ENCODE results near the gene STOX2.

The STOX2 gene

GRCh38 chr4:183905081-183905592 lies at the start of gene STOX2:
Gene STOX2 (plus strand): TSS chr4:183905307. CDS start chr4:183906791, 1,484 bp downstream.
- no peak for DNase-seq (ENCODE audit: low read depth in 2 of 2)

DNA sequence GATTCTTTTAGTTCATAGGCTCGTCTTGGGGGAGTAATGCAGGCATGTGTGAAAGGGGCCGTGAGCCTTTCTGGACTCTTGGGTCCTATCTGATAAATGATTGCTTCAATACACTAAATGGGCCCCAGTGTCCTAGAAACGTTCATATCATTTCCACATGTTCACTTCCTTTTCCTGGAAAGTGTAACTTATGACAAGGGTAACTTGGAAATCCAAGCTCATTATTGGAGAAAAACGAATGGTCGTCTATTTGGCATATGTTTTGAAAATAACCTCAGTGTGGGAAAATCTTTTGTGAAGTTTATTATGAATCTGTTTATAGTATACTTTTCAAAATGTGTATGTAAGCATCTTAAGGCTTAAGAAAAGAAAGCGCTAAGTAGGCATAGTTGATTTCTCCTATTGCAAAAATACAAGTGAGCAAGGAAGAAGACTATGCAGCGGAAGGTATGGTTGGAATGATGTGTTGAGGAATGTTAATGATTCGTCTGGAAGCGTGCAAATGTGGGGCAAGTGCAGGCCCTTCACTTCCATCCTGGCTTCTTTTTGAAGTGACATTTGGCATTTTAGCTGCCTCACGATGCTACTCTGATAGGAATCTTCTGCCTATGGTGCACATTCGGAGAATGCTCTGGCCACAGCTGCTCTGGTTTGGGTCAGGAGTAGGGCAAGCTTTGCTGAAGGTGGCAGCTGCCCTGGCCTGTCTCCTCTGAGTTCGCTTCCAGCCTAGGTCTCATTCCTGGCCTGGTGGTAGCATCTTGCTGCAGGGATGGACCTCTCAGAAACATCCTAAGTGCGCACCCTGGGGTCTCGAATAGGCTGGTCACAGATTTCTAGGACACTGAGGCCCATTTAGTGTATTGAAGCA lies 49.5 kb upstream of the STOX2 start:
- DNase-seq (ENCODE audit: low read depth in 2 of 2) = no peak

DNA sequence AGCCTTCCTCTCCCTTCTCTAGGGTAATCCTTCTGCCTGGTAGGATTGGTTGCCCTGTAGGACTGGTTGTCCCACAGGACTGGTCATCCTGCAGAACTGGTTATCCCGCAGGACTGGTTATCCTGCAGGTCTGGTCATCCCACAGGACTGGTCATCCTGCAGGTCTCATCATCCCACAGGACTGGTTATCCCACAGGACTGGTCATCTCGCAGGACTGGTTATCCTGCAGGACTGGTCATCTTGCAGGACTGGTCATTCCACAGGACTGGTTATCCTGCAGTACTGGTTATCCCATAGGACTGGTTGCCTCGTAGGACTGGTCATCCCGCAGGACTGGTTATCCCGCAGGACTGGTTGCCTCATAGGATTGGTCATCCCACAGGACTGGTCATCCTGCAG lies 48.1 kb upstream of the STOX2 start:
- DNase-seq (ENCODE audit: low read depth in 2 of 2) = no peak

GRCh38 chr4:183858011-183858615 lies 47.0 kb upstream of the STOX2 start:
- no peak for DNase-seq (ENCODE audit: low read depth in 2 of 2)

- DNase-seq (ENCODE audit: low read depth in 2 of 2) = no peak
These were observed 45.0 kb upstream of the STOX2 start for GRCh38 chr4:183860119-183860518.

GRCh38 chr4:183860731-183861130 lies 44.4 kb upstream of the STOX2 start:
- DNase-seq (ENCODE audit: low read depth in 2 of 2) = no peak

GRCh38 chr4:183861426-183861825 lies 43.7 kb upstream of the STOX2 start:
- no peak for DNase-seq (ENCODE audit: low read depth in 2 of 2)

DNA sequence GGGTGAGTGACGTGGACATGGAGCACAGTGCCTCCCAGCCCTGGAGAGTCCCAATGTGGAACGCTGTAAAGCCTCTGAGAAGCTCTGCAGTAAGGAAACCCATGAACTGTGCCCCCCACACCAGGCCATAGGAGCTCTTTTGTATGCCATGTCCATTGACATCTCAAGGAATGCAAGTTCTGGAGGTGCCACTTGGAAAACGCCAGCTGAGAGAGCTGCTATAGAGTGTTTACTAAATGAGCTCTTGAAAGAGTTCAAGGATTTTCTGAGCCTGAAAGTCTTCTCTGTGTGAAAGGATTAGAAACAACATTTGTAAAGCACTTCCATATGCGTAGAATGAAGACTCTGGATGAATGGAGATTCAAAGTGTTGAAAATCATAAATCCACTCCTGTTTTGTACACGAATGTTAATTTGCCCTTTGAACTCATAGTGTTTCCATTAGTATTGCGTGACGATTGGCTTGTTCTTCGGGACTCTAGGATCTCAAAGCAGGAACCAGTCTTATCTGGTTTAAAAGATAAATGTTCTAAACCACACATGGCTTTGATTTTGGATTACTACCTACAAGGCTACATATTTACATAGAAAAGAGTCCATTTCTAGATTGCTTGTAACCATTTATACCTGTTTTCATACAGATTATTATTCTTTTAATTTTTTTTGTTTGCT lies 41.8 kb upstream of the STOX2 start:
- no peak for DNase-seq (ENCODE audit: low read depth in 2 of 2)

DNA sequence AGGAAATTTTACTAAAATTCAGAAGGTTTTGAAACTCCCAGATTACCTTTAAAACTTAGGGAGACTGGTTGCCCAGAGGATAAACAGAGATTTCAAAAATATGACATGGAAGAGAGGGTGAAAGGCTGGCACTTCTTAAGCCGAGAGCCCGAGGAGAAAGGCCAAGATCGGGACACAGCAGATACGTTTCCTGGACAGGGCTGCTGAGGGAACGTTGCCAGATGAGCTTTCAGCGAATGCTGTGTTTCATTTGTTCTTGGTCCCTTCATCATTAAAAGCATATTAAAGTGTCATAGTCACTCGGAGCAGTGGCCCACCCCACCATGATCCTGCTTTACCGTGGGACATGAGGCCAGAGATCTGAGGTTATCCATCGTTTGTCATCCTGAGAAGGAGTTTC lies 37.9 kb upstream of the STOX2 start:
- no peak for DNase-seq (ENCODE audit: low read depth in 2 of 2)

DNA sequence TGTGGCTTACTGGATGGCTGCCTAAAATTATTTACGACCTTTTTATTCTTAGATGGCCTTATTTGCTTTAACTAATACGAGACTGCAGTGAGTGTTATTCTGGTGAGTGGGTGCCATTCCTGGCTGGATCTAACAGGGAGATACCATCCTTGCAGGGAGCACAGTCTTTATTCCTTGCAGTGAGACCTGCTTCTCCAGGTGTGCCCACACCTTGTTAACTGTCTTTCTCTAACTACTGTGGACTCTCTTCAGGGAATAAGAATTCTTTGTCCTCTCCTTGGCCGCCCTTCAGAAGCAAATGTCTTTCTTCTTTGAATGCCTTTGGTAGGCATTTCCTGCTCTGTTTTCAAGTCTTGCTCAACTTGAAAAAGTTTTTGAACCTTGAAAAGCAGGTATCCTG lies 34.1 kb upstream of the STOX2 start:
- no peak for DNase-seq (ENCODE audit: low read depth in 2 of 2)

DNA sequence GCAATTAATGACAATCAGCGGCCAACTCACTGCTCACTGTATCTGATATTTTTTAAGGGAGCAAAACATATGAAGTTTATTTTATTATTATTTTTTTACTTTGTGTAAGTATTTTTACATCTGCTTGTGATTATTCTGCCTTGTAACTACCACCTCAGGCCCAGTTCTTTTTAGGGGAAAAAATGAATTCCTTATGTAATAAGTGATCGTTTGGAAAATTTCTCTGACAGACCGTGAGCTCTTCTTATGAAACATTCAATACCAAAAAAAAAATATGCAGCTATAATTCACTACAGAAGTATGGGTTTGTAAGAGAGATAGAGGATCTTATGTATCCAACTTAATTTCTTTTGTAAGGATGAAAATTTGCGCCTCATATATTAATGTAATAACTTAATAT lies 33.5 kb upstream of the STOX2 start:
- DNase-seq (ENCODE audit: low read depth in 2 of 2) = no peak

GRCh38 chr4:183872531-183872930 lies 32.6 kb upstream of the STOX2 start:
- no peak for DNase-seq (ENCODE audit: low read depth in 2 of 2)

DNA sequence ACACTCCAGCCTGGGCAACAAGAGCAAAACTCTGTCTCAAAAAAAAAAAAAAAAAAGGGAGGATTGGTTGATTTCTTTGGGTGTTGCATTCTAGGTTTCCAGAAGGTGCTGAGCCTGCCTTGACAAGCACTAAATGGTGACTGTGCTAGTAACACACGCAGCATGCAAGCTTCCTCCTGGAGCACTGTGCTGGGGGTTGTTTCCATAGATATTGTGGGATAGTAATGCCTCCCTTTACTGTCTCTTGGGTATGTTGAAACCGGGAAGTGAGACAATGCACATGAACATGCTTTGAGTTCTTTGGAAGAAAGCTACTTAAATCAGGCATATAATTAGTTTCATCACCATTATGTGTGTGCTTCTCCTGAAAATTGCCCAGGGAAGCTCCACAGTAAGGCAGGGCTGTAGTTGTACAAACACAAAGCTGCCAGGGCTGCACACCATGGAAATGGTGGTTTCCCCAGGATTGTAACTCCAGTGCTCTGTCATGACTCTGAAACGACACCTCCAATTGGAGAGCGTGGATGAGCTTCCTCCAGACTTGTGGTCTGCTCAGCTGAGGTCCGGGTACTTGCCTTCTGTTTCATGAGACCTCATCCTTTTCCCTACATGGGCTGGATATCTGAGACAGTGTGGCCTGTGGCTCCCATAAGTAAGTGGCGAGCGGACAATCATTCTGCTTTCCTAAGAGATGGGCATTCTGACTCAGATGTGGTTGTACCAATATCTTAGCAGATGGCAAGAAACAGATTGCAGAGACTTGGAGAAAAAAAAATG lies 31.5 kb upstream of the STOX2 start:
- DNase-seq (ENCODE audit: low read depth in 2 of 2) = no peak

DNA sequence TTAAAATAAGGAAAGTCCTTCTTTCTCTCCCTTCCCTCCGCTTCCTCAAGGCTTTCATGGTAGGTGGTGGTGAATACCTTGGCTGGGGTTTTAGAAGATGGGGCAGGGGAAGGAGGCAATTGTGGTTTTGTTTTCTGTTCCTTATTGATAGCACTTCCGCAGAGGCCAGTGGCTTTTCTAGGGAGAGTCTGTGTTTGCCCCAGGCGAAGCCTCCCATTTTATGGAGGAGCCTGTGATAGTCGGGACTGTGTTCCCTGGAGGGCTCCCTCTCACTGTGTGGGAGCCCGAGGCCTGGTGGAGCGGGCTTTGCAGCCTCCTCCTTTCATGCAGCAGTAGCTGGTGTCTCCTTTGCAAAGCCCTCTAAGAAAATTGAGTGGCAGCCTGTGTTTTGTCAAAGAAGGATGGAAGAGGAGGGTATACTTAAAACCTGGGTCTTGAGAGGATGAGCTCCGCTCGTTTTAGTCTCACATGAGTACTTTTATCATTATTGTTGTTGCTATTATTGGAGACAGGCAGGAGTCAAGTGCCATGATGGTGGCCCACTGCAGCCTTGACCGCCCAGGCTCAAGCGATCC lies 29.8 kb upstream of the STOX2 start:
- DNase-seq (ENCODE audit: low read depth in 2 of 2) = no peak

GRCh38 chr4:183876268-183876934 lies 28.7 kb upstream of the STOX2 start:
- no peak for DNase-seq (ENCODE audit: low read depth in 2 of 2)

DNA sequence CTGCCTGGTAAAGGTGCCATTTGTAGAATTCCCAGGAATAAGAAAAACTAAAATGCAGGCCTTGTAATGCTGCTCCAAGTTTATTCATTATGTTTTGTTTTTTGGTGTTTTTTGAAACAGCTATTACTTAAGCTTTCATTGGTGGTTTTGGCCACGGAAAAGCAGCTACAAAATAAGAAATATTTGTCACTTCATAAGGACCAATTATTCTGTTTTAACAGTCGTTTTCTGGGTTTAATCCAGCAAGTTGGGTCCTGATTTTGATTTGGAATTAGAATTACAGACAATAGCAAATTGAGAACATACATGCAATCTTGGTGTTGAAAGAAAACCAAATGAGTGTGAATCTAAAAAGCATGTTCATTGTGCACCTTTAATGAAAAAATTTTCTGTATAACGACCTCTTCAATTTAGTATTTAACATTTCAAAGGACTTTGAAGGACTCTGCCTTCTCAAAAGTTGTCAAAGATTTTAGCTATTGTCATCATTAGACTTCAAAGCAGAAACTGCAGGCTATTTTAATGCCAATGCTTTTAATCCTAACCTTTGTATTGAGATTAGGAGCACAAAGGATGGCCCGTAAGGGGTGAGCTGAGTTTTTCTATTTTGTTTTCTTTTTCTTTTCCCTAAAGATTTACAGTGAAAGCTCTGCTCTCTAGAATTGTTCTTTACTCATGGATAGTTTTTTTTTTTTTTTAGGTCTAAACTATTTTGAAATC lies 26.7 kb upstream of the STOX2 start:
- DNase-seq (ENCODE audit: low read depth in 2 of 2) = no peak

GRCh38 chr4:183885205-183885720 lies 19.8 kb upstream of the STOX2 start:
- DNase-seq (ENCODE audit: low read depth in 2 of 2) = no peak

DNA sequence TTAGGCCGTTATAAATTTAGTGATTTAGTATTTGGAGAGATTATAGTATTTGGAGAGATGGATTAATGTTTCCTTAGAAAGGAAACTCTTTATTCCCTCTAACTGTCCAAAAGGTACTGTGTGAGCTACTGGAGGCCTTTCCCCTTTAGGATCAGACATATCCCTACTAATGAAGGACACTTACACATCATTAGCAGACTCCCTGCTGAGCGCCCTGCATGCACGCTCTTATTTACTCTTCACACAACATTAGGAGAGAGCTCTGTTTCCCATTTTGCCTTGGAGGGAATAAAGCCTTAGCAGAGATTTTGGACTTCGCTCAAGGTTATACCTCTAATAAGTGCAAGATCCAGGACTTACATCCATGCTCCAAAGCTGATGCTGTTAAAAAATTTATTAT lies 17.8 kb upstream of the STOX2 start:
- no peak for DNase-seq (ENCODE audit: low read depth in 2 of 2)

GRCh38 chr4:183888564-183888963 lies 16.5 kb upstream of the STOX2 start:
- DNase-seq (ENCODE audit: low read depth in 2 of 2) = no peak

GRCh38 chr4:183889190-183889589 lies 15.9 kb upstream of the STOX2 start:
- no peak for DNase-seq (ENCODE audit: low read depth in 2 of 2)
